Inferior parietal cortex (tissue), 1 donor: ENCODE measurements around the gene PARP4.
"Not testable (repeated sequence)": the region's sequence is repeated elsewhere in the genome, so short reads cannot be mapped to it uniquely, and the experiment has no call there.

Experiments used
- DNase-seq: peaks from one replicate; pipeline ENCODE4 v3.0.0-alpha.2; 2016; ENCODE audit errors: extremely low spot score

Gene PARP4

DNA sequence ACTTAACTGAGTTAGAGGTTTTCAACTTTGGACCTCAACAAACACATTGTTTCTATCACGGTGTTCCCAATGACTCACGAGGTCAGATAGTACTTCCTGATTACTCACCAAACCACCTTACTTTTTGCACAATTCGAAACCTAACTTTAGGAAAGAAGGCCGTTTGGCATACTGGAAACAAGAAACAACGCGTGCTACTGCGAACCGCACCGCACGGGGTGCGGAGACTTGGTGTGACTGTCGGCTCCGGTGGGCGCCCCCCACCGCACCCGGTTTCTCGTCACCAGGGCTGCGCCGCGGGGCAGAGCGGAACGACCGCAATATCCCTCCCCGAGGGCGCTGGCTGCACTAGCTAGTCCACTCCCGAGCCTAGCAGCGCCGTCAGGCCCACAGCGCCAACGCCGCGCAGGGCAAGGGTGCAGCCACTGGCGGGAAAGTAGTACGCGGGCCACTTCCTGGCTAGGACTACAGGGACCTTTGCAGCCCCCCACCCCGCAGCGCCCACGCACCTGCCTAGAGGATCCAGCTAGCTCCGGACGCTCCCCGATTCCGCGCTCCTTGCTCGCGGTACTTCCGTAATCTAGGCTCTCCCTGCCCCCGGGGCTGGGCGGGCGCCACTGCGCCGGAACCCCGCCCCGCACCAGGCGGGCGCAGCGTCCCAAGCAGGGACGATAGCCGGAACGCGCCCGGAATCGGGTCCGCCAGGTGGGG lies at the start of gene PARP4:
TSS of gene PARP4 (minus strand) at position 582 of the 711 bp plus-strand sequence. CDS start 9,002 bp downstream, outside the sequence.
- DNase-seq, result peak; percentile 53

- not testable (repeated sequence) for DNase-seq
Observed at GRCh38 chr13:24560579-24561187, 48.1 kb upstream of the PARP4 start.

DNA sequence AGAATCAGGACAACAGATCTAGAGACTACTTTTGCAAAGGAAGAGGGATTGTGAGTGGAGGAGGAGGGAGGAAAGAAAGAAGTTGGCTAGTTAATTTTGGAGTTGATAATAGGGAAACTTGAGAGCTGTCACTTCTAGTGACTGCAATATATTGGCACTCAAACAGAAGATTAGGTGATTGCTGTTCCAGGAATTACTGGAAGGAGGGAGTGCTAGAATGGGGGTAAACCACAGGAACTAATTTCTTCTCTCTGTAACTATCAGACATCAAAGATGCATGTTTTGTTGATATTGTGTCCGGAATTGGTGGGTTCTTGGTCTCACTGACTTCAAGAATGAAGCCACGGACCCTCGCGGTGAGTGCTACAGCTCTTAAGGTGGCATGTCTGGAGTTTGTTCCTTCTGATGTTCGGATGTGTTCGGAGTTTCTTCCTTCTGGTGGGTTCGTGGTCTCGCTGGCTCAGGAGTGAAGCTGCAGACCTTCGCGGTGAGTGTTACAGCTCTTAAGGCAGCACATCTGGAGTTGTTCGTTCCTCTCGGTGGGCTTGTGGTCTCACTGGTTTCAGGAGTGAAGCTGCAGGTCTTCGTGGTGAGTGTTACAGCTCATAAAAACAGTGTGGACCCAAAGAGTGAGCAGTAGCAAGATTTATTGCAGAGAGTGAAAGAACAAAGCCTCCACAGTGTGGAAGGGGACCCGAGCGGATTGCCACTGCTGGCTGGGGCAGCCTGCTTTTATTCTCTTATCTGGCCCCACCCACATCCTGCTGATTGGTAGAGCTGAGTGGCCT lies 47.0 kb upstream of the PARP4 start:
- DNase-seq, result not testable (repeated sequence)

DNA sequence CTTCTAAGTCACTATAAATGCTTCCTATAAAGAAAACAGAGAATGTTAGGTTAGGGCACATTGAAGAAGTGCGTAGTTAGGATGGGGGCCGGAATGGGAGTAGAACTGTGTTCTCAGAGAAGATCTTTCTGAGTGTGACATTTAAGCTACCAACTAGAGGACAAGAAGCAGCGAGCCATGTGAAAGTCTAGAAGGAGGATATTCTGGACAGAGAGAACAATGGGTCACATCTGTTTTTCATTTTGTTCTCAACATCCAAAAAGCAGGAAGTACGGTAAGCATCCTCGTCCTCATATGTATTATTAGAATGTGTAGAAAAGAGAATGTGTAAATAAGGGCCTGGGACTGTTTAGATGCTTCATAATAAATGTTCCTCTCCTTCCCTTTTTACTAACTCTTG lies 44.5 kb upstream of the PARP4 start:
- DNase-seq, result no peak

- not testable (repeated sequence) for DNase-seq
Observed at GRCh38 chr13:24553892-24554291, 41.3 kb upstream of the PARP4 start.

GRCh38 chr13:24541476-24542352 lies 29.1 kb upstream of the PARP4 start:
- not testable (repeated sequence) for DNase-seq

DNA sequence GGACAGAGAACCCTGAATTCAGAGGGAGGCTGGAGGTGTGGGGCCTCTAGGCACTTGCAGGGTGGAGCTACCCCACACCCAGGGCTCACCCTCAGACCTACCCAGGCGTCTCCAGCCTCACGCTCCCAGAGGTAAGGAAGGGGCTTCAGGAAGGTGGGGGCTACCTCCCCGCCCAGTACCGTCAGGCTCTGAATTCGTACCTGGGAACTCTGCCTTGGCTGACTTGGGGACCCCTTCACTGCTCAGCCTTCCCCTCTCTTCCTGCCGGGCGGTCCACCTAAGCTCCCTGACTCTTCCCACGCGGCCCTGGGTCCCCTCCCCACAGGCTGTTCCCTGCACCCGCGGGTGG lies 28.5 kb upstream of the PARP4 start:
- DNase-seq, result no peak

- no peak for DNase-seq
Observed at GRCh38 chr13:24540236-24541126, 27.9 kb upstream of the PARP4 start.

DNA sequence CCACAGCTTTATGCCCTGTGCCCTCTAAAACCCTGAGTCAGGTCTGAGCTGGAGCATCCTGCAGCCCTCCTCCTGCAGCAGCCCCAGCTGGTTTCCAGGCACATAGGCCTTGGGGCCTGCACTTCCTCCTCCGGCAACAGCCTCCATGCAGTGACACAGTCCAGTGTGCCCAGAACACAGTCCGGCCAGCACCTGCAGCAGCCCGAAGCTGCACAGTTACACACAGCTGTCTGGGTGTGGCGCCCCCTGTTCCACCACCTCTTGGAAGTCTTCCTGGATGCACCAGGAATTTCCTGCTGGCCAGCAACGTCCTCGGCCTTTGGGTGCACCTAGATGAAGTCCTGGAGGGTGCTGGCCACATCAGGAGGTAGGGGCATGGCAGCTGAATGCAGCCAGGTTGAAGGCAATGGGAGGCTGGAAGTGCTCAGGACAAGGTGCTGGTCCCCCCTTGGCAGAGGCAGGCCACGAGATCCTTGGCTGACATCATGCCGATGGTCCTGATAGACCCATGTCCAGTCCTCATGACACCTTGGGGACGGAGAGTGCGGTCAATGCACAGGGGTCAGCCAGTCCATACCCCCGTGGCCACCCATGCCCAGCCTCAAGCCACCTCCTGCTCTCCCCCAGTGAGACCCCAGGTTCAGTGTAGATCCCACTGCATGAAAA lies 27.1 kb upstream of the PARP4 start:
- no peak for DNase-seq

DNA sequence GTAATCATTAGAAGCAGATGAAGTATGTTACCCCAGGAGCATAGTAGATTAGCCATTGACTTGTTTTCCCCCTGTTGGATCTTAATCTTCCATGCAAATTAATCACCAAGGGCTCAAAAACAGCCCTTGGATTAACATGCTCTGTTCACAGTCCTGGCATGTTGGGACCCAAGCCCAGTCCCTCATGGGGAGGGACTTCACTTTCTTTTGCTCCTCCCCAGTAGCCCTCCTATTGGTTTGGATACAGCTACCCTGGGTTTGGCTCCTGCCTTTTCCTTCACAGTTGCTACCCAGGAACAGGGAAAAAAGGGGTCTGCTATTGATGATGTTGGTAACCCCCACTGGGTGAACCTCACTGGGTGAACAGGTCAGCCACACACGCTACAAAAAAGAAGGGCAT lies 16.9 kb upstream of the PARP4 start:
- no peak for DNase-seq

GRCh38 chr13:24528816-24529398 lies 16.3 kb upstream of the PARP4 start:
- no peak for DNase-seq

DNA sequence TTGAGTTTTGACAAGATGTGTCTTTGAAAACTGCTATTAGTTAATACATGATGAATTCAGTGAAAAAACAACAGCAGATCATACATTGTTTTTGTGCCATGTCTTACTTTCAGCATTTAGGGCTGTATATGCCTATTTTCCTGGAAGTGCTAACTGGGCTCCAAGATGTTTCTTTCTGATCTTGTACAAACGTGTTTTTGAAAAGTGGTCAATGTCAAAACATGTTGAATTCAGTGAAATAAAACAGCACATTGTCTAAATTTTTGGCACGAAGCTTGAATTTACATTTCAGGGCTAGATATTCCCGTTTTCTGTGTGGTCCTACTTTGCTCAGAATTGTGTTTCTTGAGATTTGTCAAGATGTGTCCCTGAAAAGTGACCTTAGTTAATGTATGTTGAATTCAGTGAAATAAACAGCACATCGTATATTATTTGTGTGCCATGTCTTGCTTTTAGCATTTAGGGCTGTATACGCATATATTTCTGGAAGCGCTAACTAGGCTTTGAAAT lies 14.7 kb upstream of the PARP4 start:
- DNase-seq, result no peak

DNA sequence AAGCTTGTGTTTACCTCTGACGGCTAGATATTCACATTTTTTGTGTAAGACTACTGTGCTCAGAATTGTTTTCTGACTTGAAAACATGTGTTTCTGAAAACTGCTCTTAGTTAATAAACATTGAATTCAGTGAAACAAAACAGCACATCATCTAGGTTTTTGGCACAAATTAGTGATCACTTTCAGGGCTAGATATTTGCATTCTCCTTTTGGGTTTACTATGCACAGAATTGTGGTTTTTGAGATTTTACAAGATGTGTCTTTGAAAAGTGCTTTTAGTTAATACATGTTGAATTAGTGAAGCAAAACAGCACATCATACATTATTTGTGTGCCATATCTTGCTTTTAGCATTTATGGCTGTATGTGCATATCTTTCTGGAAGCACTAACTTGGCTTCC lies 8.2 kb upstream of the PARP4 start:
- DNase-seq, result no peak

- no peak for DNase-seq
Observed at GRCh38 chr13:24516919-24517318, 4.3 kb upstream of the PARP4 start.

DNA sequence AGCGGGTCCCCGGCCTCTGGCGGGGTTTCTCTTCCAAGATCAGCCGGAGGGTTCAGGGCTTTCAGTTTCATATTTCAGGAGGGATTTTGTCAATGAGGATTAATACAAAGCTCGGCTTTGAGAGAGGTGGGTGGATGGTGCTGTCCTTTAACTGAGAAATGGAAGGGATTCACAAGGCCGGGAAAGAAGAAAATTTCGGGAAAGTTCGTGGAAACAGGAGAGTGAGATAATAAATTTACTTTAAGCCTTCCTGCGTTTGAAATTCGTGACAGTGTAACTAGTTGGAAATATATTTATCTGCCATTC lies 283 bp upstream of the PARP4 start:
- DNase-seq, result no peak

DNA sequence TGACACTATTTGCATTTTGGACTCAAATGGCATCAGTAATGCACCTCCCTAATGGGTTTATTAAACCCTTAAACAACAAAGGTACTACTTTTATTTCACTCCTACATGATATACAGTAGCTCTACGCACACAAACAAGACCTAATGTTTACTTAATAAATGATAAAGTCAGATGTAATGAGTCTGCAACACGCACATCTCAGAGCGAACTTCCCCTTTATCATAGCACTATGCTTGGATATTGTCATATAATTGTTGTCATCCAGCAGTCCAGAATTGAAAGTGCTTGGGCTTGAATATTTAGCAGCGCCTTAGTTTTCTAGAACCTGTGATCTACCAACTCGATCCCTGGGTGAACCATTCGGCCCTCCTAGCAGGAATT lies 772 bp downstream of the PARP4 start:
- DNase-seq, result peak; percentile 12

GRCh38 chr13:24511019-24511815 lies 1.4 kb downstream of the PARP4 start:
- no peak for DNase-seq

DNA sequence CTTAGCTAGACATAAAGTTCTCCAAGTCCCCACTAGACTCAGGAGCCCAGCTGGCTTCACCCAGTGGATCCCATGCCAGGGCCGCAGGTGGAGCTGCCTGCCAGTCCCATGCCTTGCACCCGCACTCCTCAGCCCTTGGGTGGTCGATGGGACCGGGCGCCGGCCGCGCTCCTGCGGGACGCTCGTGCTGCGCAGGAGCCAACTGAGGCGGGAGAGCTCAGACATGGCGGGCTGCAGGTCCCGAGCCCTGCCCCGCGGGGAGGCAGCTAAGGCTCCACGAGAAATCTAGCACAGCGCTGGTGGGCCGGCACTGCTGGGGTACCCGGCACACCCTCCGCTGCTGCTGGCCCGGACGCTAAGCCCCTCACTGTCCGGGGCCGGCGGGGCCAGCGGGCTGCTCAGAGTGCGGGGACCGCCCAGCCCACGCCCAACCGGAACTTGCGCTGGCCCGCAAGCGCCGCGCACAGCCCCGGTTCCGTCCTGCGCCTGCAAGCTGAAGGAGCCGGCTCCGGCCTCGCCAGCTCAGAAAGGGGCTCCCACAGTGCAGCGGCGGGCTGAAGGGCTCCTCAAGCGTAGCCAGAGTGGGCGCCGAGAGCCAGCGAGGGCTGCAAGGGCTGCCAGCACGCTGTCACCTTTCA lies 5.8 kb downstream of the PARP4 start:
- no peak for DNase-seq

- not testable (repeated sequence) for DNase-seq
Observed at GRCh38 chr13:24506283-24506682, 6.3 kb downstream of the PARP4 start.
